Measurements from ENCODE around the gene CADM1.

Gene CADM1

GRCh38 chr11:115362997-115363396 lies 141.2 kb downstream of the CADM1 start:
- Histone ChIP-seq H3K27me3 (ENCODE audit: insufficient read depth, poor library complexity, severe bottlenecking) (no peaks in the 10 kb centered on the region), H3K4me1 (ENCODE audit: insufficient read depth, poor library complexity, severe bottlenecking) (no peaks in the 10 kb centered on the region), H3K36me3 (ENCODE audit: low read depth) (no peaks in the 10 kb centered on the region), H3K4me3 (ENCODE audit: severe bottlenecking) (no peak overlapping the region), H3K27ac (ENCODE audit: poor library complexity, severe bottlenecking) (no peak overlapping the region), H3K9me3 (ENCODE audit: severe bottlenecking) (no peaks in the 10 kb centered on the region)
- DNase-seq (ENCODE audit: low spot score) (no peak), ATAC-seq (ENCODE audit: low read depth) (no peak)
- no peak for TF ChIP-seq CTCF (IDR thresholded peaks at IDR 0.05; ENCODE audit: poor library complexity, severe bottlenecking)

DNA sequence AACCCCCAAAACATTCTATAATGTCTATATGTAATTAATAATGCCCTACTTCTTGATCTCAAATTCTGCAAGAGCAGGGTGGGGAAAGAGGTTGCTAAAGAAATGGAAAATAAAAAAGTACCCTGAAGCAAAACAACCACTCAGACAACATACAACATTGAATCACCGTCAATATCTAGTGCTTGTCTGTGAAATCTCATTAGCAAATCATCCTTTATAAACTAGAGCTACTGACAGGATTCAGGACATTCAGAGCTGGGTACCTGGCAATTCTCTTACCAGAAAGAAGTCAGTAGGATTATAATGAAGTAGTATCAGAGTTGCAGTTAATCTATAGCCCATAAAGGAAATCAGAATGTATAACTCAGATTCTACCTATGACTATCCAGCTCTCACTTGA lies 143.2 kb downstream of the CADM1 start:
- Histone ChIP-seq H3K4me1 (ENCODE audit: insufficient read depth, poor library complexity, severe bottlenecking) (no peaks in the 10 kb centered on the region), H3K9me3 (ENCODE audit: severe bottlenecking) (no peaks in the 10 kb centered on the region), H3K4me3 (ENCODE audit: severe bottlenecking) (no peak overlapping the region), H3K36me3 (ENCODE audit: low read depth) (no peaks in the 10 kb centered on the region), H3K27me3 (ENCODE audit: insufficient read depth, poor library complexity, severe bottlenecking) (no peaks in the 10 kb centered on the region), H3K27ac (ENCODE audit: poor library complexity, severe bottlenecking) (no peak overlapping the region)
- DNase-seq (ENCODE audit: low spot score) = no peak
- ATAC-seq (ENCODE audit: low read depth) = no peak
- TF ChIP-seq CTCF (IDR thresholded peaks at IDR 0.05; ENCODE audit: poor library complexity, severe bottlenecking) = no peak

DNA sequence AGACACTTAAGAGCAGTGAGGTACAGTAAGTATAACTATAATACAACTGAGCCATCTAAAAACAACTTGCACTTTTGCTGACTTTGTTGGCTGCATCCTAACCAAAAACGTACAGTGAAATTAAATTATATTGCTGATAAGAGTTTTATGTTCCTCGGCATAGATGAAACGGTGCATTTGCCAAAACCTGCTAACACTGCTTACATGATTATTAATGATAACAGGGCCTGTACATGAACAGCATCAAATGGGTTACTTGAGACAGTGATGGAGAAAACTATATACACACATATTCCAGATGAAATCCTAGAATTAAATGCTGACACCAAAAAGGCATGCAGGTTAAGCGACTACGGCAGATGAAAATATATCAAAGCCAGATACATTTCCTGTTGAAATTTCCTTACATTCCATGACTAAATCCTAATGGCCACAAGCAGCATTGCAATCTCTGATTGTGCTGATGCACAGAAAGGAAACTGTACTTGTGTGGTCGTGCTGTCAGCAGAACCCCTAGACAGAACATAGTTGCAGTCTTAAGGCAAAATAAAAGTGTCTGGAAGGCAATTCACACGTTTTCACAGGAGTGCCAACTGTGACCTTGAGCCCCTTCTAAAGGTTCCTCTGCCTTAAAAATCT lies 143.9 kb downstream of the CADM1 start:
- no peak overlapping the region for H3K27ac ChIP-seq (ENCODE audit: poor library complexity, severe bottlenecking)
- no peaks in the 10 kb centered on the region for H3K4me1 ChIP-seq (ENCODE audit: insufficient read depth, poor library complexity, severe bottlenecking)
- no peak for ATAC-seq (ENCODE audit: low read depth)
- H3K36me3 ChIP-seq (ENCODE audit: low read depth) = no peaks in the 10 kb centered on the region
- no peak for TF ChIP-seq CTCF (IDR thresholded peaks at IDR 0.05; ENCODE audit: poor library complexity, severe bottlenecking)
- no peaks in the 10 kb centered on the region for H3K9me3 ChIP-seq (ENCODE audit: severe bottlenecking)
- no peaks in the 10 kb centered on the region for H3K27me3 ChIP-seq (ENCODE audit: insufficient read depth, poor library complexity, severe bottlenecking)
- no peak overlapping the region for H3K4me3 ChIP-seq (ENCODE audit: severe bottlenecking)
- no peak for DNase-seq (ENCODE audit: low spot score)

GRCh38 chr11:115357066-115357465 lies 147.1 kb downstream of the CADM1 start:
- H3K4me3 ChIP-seq (ENCODE audit: severe bottlenecking) = no peak overlapping the region
- ATAC-seq (ENCODE audit: low read depth) (no peak), DNase-seq (ENCODE audit: low spot score) (no peak)
- TF ChIP-seq CTCF (IDR thresholded peaks at IDR 0.05; ENCODE audit: poor library complexity, severe bottlenecking) = no peak
- H3K36me3 ChIP-seq (ENCODE audit: low read depth) = no peaks in the 10 kb centered on the region
- no peaks in the 10 kb centered on the region for H3K4me1 ChIP-seq (ENCODE audit: insufficient read depth, poor library complexity, severe bottlenecking)
- H3K27me3 ChIP-seq (ENCODE audit: insufficient read depth, poor library complexity, severe bottlenecking) = no peaks in the 10 kb centered on the region
- H3K9me3 ChIP-seq (ENCODE audit: severe bottlenecking) = no peaks in the 10 kb centered on the region
- H3K27ac ChIP-seq (ENCODE audit: poor library complexity, severe bottlenecking) = no peak overlapping the region

- Histone ChIP-seq H3K27ac (ENCODE audit: poor library complexity, severe bottlenecking) (no peak overlapping the region), H3K9me3 (ENCODE audit: severe bottlenecking) (no peaks in the 10 kb centered on the region), H3K27me3 (ENCODE audit: insufficient read depth, poor library complexity, severe bottlenecking) (no peaks in the 10 kb centered on the region), H3K4me1 (ENCODE audit: insufficient read depth, poor library complexity, severe bottlenecking) (no peaks in the 10 kb centered on the region), H3K36me3 (ENCODE audit: low read depth) (no peaks in the 10 kb centered on the region), H3K4me3 (ENCODE audit: severe bottlenecking) (no peak overlapping the region)
- no peak for DNase-seq (ENCODE audit: low spot score)
- ATAC-seq (ENCODE audit: low read depth) = no peak
- no peak for TF ChIP-seq CTCF (IDR thresholded peaks at IDR 0.05; ENCODE audit: poor library complexity, severe bottlenecking)
These were observed 151.3 kb downstream of the CADM1 start for GRCh38 chr11:115352805-115353485.

Measured in RWPE2 (cell line).